Chondrocyte (in vitro differentiated cells): ENCODE data around the gene ANXA2. TPM values are rescaled to one million over a fixed set of nuclear protein-coding genes. Genes with fewer than 3 reads are reported as not detected.
A peak's percentile ranks its signal among the peaks of the same experiment; 100 is the strongest.

ENCODE experiments used
- DNase-seq: peaks from one replicate; pipeline ENCODE4 v3.0.0; 2021; ENCODE audit warnings: mixed read lengths, low spot score
- H3K27ac Mint-ChIP-seq: one replicate; pipeline ENCODE4 v1.8.0; 2021; ENCODE audit warnings: mild to moderate bottlenecking, moderate library complexity, mixed read lengths; ENCODE audit not compliant: unreplicated experiment
- H3K27me3 Mint-ChIP-seq: 2 replicates; pipeline ENCODE4 v1.8.0; 2021; ENCODE audit warnings: low read depth, mixed read lengths
- H3K36me3 Mint-ChIP-seq: 2 replicates; pipeline ENCODE4 v1.8.0; 2021; ENCODE audit warnings: low read depth, mixed read lengths
- H3K4me1 Mint-ChIP-seq: 2 replicates; pipeline ENCODE4 v1.8.0; 2021; ENCODE audit warnings: low read depth, mild to moderate bottlenecking, mixed read lengths
- H3K4me3 Mint-ChIP-seq: one replicate; pipeline ENCODE4 v1.8.0; 2021; ENCODE audit warnings: mild to moderate bottlenecking, moderate library complexity, mixed read lengths; ENCODE audit not compliant: unreplicated experiment
- H3K9me3 Mint-ChIP-seq: 2 replicates; pipeline ENCODE4 v1.8.0; 2021; ENCODE audit warnings: low read depth, mixed read lengths
- total RNA-seq: library from RNA; stranded (reverse); gene quantifications from 3 replicates; pipeline ENCODE4 v1.2.1, GENCODE V29; 2021
- TF ChIP-seq, protein P1 (sequence below): fragments of 200-600 bp; sonication (generic); IDR thresholded peaks from 2 replicates; pipeline ENCODE4 v1.5.0; 2021; ENCODE audit warnings: antibody characterized with exemption, mild to moderate bottlenecking, moderate library complexity

The ANXA2 gene
- total RNA-seq, 1 donor from 2014 or later: 2,819 TPM

DNA sequence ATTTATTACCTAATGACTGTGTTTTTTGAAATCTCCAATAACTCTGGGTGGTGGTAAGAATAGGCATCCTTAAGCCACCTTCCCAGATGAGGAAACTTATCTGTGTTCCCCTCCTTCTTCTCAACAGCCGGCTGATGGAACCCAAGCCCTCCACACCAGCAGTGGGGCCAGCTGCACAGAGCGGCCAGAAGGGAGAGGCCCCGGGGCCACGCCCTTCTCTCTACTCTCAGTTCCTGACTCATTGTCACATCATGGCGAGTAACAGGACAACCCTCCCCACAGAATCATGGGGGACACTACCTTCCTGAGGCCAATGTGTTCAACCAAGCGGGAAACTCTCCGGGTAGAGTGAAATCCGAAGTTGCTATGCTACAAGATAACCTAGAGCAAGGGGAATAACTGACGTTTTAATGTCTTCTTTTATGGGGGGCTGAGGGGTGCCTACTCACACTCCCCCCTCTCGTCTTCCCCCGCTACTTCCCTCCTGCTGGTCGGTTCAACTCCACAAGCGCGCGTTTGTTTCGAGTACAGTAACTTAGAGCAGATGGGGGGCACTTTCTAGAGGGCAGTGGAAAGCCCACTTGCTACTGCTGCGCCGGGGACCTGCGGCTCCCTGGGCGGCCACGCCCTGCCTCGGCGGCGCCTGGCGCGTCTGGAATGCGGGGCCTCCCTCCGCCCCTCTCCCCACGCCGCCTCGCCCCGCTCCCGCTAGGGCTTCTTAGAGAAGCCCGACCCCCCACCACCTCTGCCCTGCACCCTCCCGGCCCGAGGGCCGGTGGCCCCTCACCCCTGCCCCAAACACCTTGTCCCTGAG, 621 bp downstream of the ANXA2 start:
- Mint-ChIP-seq H3K36me3 (peaks cover 42% of the 10 kb centered on the region), H3K4me3 (peak overlapping the region; percentile 96), H3K9me3 (no peaks in the 10 kb centered on the region), H3K27me3 (no peaks in the 10 kb centered on the region), H3K4me1 (peaks cover 71% of the 10 kb centered on the region), H3K27ac (peak overlapping the region; percentile 99)
- DNase-seq: no peak
- TF ChIP-seq, protein P1, sequence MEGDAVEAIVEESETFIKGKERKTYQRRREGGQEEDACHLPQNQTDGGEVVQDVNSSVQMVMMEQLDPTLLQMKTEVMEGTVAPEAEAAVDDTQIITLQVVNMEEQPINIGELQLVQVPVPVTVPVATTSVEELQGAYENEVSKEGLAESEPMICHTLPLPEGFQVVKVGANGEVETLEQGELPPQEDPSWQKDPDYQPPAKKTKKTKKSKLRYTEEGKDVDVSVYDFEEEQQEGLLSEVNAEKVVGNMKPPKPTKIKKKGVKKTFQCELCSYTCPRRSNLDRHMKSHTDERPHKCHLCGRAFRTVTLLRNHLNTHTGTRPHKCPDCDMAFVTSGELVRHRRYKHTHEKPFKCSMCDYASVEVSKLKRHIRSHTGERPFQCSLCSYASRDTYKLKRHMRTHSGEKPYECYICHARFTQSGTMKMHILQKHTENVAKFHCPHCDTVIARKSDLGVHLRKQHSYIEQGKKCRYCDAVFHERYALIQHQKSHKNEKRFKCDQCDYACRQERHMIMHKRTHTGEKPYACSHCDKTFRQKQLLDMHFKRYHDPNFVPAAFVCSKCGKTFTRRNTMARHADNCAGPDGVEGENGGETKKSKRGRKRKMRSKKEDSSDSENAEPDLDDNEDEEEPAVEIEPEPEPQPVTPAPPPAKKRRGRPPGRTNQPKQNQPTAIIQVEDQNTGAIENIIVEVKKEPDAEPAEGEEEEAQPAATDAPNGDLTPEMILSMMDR: peak; percentile 34

DNA sequence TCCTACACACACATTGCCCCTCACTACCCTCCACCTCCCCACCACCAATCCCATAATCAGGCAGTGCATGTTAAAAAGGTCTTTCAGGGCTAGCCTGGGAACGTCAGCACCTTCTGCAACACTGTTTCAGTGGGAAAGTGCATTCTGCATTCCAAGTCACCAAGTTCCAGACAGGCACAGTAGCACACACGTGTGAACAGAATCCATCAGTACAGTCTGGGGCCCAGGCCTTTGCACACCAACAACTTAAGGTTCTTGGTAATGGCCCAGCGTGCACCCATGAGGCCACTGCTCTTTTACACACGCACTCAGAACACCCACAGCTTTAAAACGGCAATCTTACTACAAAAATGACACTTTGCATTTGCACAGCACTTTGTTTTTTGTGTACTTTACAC, 1.2 kb downstream of the ANXA2 start:
- DNase-seq: no peak
- H3K4me3 Mint-ChIP-seq: peak overlapping the region; percentile 96
- H3K27ac Mint-ChIP-seq: peak overlapping the region; percentile 99
- peaks cover 44% of the 10 kb centered on the region for H3K36me3 Mint-ChIP-seq
- TF ChIP-seq, protein P1: no peak
- H3K9me3 Mint-ChIP-seq: no peaks in the 10 kb centered on the region
- peaks cover 70% of the 10 kb centered on the region for H3K4me1 Mint-ChIP-seq
- no peaks in the 10 kb centered on the region for H3K27me3 Mint-ChIP-seq

DNA sequence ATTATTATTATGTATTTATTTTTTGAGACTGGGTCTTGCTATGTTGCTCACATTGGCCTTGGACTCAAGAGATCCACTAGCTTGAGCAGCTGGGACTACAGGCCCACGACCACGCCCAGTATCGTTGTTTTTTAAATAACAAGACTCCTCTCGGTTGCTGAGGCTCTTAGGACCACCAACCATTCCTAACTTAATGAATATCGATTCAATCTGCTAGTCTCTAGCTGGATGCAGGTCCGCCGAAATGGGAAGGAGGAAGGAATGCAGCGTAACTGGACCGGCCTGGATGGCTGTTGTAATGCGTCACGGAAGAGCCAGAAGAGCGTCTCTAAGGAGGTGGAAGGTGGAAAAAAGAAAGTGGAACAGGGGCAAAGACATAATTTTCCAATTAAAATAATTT, 1.7 kb downstream of the ANXA2 start:
- TF ChIP-seq, protein P1: no peak
- no peak for DNase-seq
- peaks cover 71% of the 10 kb centered on the region for H3K4me1 Mint-ChIP-seq
- no peaks in the 10 kb centered on the region for H3K27me3 Mint-ChIP-seq
- H3K36me3 Mint-ChIP-seq: peaks cover 44% of the 10 kb centered on the region
- peak overlapping the region; percentile 99 for H3K27ac Mint-ChIP-seq
- H3K9me3 Mint-ChIP-seq: no peaks in the 10 kb centered on the region
- H3K4me3 Mint-ChIP-seq: peak overlapping the region; percentile 96

DNA sequence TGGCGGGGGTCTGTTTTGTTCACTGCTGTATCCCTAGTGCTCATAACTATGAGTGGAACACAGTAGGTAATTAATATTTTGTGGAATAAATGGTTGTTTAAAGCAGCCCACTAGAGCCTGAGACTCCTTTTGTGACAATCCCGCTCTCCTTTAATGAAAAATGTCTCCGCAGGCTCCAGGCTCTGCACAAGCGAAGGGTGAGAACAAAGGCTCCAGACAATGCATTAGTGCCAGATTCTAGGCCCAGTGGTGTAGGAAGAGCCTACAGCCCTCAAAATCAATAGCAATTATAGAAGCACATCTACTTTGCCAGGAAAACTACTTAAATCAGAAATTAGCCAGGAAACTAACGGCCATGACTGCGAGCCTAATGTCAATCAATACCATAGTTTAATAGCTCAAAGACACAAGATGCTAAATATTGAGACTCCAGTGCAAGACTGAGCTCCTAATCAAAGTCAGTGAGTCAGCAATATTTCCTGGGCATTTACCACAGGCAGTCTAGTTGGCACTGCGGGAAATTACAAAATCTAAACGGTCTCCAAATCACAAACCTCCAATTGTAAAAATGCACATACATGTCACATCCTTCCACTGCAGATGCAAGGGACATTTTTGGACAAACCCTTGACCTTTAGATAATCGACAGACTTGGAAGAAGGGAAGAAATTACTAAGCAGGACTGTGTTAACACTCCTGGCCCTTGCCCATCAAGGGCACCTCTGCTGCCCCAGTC, 2.3 kb downstream of the ANXA2 start:
- peak overlapping the region; percentile 99 for H3K27ac Mint-ChIP-seq
- TF ChIP-seq, protein P1: no peak
- peak overlapping the region; percentile 96 for H3K4me3 Mint-ChIP-seq
- no peak for DNase-seq
- no peaks in the 10 kb centered on the region for H3K9me3 Mint-ChIP-seq
- peaks cover 71% of the 10 kb centered on the region for H3K4me1 Mint-ChIP-seq
- no peaks in the 10 kb centered on the region for H3K27me3 Mint-ChIP-seq
- peaks cover 44% of the 10 kb centered on the region for H3K36me3 Mint-ChIP-seq

DNA sequence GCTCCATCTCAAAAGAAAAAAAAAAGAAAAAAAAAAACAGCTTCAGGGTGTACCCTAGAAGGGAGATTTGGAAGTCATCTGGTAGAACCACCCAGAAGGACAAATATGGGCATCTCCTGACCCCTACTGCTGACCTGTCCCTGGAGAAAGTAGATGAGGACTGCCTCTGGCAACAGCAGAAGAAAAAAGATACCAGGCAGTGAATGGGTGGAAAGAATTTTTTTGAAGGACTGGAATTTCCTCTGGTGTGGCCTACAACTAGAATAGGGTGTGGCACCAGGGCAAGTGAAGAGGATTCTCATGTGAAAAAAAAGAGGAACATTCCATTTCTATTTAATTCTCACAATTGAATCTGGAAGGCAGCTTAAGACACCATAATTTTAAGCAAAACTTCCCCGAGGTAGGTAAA, 3.1 kb downstream of the ANXA2 start:
- H3K4me1 Mint-ChIP-seq: peaks cover 71% of the 10 kb centered on the region
- no peak for DNase-seq
- H3K9me3 Mint-ChIP-seq: no peaks in the 10 kb centered on the region
- TF ChIP-seq, protein P1: no peak
- H3K27me3 Mint-ChIP-seq: no peaks in the 10 kb centered on the region
- peaks cover 48% of the 10 kb centered on the region for H3K36me3 Mint-ChIP-seq
- peak overlapping the region; percentile 99 for H3K27ac Mint-ChIP-seq
- peak overlapping the region; percentile 96 for H3K4me3 Mint-ChIP-seq
